GM21786 (cell line): ENCODE results near the gene CENATAC.
"Not testable (repeated sequence)": the region's sequence is repeated elsewhere in the genome, so short reads cannot be mapped to it uniquely, and the experiment has no call there.

ENCODE experiments used
- ATAC-seq: cut with Tn5 transposase; IDR thresholded peaks from one replicate; pipeline ENCODE4 v1.9.1; 2021; ENCODE audit not compliant: unreplicated experiment

Gene CENATAC, protein sequence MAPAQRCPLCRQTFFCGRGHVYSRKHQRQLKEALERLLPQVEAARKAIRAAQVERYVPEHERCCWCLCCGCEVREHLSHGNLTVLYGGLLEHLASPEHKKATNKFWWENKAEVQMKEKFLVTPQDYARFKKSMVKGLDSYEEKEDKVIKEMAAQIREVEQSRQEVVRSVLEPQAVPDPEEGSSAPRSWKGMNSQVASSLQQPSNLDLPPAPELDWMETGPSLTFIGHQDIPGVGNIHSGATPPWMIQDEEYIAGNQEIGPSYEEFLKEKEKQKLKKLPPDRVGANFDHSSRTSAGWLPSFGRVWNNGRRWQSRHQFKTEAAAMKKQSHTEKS

DNA sequence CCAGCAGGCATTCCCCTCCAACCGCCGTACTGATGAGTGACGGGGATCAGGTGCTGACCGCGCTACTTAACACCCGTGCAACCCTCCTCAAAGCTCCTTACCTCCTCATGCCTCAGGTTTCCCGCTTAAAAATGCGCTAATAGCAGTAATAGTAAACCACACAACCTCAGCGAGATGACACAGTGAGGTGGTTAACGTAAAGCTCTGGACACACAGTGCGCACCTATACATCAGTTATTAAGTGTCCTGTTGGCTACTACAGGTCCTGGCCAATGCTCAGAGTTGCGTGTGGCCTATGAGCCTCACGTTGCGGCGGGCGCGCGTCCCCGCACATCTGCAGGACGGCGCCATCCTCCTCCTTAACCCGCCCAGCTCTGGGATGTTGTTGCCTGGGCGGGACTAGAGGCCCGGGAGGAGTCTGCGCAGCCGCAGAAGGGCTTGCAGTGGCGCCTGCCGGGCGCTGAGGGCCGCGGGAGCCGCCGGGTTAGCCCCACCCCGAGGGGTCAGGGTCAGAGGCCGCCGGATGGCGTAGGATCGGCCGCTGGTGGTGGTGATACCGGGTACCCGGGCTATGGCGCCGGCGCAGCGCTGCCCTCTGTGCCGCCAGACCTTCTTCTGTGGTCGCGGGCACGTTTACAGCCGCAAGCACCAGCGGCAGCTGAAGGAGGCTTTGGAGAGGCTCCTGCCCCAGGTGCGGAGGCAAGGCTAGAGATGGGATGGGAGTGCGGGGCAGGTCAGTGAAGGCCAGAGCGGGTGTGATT lies at the start of gene CENATAC:
Gene CENATAC, plus strand, starts transcription at position 512 of the 761 bp plus-strand sequence. Its CDS starts 60 bp downstream, at position 572.
- peak; percentile 91 for ATAC-seq

DNA sequence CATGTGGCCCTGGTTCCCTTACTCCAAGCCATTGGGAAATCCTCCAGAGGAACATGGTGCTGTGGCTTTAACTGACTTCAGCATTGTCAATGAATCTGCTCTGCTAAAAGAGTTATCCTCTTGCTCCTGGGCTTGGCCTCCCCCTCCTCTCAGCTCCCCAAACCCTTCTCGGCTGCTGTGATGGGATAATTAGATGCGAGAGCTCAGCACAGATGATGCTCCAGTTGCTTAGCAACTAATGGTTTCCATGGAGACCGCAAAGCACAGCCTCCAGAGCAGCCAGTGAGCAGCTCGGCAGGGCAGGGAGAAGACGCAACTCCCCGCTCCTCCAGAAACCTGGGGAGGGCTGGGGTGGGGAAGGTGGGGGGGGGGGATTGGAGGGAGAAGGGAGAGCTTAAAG lies 44.7 kb upstream of the CENATAC start:
- no peak for ATAC-seq

DNA sequence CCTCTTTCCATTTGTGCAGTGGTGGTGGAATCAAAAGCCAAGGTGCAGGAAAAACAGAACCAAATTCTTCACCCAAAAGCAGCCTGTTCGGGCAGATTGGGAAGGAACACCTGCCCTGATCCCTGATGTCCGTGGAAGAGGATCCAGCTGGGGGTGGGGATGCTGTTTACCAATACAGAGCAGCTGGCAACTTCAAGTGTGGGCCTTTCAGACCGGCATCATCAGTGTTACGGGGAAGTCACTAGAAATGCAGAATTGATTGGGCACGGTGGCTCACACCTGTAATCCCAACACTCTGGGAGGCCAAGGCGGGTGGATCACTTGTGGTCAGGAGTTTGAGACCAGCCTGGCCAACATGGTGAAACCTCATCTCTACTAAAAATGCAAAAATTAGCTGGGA lies 44.0 kb upstream of the CENATAC start:
- not testable (repeated sequence) for ATAC-seq

DNA sequence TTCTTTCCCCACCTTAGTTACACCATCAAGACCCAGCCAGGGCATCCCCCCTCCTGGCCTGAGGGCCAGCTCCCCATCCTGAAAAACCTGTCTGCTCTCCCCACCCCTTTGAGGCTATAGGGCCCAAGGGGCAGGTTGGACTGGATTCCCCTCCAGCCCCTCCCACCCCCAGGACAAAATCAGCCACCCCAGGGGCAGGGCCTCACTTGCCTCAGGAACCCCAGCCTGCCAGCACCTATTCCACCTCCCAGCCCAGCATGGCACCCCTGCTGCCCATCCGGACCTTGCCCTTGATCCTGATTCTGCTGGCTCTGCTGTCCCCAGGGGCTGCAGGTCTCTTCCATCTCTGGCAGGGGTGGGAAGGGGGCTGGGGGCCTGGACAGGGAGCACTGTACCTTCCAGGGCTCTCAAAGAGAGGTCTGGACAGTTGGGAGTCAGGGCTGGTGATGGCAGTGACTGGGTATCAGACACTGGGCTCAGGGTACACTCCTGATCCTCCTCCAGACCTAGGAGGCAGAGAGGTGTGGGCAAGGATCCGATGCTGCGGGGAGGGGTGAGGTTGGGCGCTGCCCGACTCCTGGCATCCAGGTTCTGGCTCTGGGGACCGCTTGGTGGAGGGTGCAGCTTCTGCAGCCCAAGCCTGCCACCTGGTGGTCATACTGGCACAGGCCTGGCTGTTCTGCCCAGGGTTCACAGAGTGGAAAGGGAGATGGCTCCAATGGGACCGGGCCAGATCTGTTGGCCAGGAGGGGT lies 41.7 kb upstream of the CENATAC start, which contains the start of gene UPK2:
Gene UPK2, plus strand, starts transcription at position 205 of the 753 bp plus-strand sequence. Its CDS starts 53 bp downstream, at position 258.
- ATAC-seq: peak; percentile 61

DNA sequence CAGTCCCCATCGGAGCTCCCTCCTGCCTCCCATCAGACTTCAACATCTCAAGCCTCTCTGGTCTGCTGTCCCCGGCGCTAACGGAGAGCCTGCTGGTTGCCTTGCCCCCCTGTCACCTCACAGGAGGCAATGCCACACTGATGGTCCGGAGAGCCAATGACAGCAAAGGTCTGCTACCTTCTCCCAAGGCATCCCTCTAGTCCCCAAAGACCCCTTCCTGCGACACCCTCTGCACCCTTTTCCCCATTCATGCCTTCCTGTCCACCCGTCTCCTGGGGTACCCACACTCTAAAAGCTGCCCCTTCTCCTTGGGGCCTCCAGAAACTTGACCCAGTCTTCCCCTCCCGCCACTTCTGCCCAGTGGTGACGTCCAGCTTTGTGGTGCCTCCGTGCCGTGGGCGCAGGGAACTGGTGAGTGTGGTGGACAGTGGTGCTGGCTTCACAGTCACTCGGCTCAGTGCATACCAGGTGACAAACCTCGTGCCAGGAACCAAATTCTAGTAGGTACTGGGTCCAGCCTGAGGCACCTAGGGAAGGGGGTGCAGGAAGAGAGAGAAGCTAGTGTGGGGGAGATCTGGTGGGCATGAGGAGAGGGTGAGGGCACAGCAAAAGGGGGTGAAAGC lies 41.0 kb upstream of the CENATAC start:
- no peak for ATAC-seq

DNA sequence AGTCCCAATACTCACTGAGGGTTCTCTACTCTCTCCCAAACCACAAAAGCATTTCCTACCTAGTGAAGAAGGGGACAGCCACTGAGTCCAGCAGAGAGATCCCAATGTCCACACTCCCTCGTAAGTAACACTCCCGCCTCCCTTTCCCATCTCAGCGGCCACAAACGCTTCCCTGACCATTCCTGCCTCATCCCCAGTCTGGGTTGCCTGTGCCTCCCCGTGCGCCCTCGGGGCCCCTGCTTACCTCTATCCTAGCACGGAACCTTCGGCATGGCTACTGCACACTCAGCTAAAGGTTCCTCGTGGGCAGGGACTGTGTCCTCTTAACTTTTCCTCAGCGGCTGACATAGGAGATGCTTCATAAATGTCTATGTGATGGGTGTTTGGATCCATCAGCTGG lies 40.4 kb upstream of the CENATAC start:
- ATAC-seq: no peak

DNA sequence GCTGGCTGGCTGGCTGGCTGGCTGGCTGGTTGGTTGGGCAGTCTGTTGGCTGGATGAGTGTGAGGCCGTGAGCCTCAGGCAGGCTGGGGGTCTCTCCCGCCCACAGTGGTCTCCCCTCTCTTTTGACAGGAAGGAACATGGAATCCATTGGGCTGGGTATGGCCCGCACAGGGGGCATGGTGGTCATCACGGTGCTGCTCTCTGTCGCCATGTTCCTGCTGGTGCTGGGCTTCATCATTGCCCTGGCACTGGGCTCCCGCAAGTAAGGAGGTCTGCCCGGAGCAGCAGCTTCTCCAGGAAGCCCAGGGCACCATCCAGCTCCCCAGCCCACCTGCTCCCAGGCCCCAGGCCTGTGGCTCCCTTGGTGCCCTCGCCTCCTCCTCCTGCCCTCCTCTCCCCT lies 40.0 kb upstream of the CENATAC start:
- ATAC-seq: no peak

DNA sequence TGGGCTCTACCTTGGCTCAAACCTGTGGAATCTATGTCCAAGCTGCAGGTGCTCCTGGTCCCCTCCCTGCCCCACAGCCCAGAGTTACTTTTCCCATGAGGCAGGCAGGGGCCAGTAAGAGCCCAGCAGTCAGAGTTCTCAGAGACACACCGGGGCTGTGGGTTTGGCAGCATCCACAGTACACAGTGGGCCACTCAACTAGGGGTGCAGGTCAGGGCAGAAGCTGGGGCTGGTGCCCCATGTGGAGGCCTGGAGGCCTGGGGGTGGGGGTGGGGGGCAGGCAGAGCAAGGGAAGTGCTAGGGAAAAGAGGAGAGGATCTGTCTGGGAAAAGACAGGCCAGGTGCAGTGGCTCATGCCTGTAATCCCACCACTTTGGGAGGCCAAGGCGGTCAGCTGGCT lies 39.4 kb upstream of the CENATAC start:
- ATAC-seq: no peak

DNA sequence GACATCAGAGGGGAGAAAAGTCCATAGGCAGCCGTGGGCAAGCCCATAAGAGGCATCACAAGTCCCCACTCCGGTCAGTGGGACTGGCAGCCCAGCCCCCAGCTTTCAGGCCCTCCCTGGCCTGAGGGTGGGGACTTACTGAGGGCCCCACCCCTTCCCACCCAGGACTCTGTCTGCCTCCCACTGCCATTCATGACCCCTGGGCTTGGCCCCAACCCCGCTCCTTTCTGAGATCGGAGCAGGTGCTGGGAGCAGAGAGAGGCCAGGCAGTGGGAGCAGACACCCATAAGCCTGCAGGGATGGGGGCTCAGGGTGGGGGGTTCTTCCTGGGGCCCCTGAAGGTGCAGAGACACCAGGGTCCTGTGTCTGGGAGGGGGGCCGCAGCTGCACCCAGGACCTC lies 36.7 kb upstream of the CENATAC start:
- ATAC-seq: no peak

DNA sequence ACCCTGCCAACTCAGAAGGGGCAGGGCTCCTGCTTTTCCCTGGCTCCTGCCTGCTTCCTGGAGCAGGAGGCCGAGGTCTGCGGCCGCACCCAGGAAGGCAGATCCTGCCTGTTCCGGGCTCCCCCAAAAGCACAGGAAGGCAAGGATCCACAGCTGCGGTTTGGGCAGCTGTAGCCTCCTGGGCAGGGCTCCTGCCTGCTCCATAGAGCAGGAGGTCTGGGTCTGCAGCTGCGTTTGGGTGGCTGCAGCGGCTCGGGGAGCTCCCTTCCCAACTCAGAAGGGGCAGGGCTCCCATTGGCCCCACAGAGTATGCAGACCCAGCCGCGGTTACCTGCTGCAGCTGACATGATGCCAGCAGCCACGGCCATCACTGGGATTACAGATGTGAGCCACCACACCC lies 36.3 kb upstream of the CENATAC start:
- no peak for ATAC-seq

DNA sequence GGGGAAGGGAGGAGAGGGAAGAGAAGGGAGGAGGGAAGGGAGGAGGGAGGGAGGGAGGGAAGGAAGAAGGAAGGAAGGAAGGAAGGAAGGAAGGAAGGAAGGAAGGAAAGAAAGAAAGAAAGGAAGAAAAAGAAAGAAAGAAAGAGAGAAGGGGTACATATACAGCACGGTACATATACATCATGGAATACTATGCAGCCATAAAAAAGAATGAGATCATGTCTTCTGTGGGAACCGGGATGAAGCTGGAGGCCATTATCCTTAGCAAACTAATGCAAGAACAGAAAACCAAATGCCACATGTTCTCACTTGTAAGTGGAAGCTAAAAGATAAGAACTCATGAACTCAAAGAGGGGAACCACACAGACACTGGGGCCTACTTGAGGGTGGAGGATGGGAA lies 28.4 kb upstream of the CENATAC start:
- not testable (repeated sequence) for ATAC-seq

DNA sequence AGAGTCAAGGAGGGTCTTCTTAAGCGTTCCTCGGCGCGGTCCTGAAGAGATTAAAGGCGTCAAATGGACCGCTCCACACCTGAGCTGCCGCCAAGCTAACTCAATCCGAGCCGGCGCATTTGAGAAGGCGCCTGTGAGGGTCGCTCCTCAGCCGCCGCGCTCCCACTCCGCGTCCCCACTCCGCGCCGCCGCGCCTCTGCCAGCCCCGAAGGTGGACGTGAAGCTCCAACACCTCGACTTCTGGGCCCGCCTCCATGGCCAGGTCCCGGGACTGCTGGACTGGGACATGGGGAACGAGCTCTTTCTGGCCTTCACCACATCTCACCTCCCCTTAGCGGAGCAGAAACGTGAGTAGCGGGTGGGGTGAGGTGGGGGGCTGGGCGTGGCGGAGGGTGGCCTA lies 26.3 kb upstream of the CENATAC start, which contains the start of gene FOXR1:
Gene FOXR1, plus strand, starts transcription at position 116 of the 400 bp plus-strand sequence. Its CDS starts 171 bp downstream, at position 287.
- no peak for ATAC-seq

DNA sequence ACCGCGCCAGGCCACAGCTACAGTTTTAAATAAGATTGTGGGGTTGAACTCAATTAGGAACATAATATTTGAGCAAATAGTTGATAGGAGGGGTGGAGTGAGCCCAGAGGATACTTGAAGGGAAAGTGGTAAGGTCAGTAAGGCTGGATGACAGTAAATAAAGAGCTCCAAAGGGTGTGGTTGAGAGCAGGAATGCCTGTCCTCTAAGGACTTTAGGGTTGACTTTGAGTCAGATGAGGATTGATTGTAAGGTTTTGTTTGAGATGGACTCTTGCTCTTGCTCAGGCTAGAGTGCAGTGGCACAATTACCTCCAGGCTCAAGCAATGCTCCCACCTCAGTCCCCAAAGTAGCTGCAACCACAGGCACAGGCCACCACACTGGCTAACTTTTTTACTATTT lies 24.0 kb upstream of the CENATAC start:
- ATAC-seq: no peak

DNA sequence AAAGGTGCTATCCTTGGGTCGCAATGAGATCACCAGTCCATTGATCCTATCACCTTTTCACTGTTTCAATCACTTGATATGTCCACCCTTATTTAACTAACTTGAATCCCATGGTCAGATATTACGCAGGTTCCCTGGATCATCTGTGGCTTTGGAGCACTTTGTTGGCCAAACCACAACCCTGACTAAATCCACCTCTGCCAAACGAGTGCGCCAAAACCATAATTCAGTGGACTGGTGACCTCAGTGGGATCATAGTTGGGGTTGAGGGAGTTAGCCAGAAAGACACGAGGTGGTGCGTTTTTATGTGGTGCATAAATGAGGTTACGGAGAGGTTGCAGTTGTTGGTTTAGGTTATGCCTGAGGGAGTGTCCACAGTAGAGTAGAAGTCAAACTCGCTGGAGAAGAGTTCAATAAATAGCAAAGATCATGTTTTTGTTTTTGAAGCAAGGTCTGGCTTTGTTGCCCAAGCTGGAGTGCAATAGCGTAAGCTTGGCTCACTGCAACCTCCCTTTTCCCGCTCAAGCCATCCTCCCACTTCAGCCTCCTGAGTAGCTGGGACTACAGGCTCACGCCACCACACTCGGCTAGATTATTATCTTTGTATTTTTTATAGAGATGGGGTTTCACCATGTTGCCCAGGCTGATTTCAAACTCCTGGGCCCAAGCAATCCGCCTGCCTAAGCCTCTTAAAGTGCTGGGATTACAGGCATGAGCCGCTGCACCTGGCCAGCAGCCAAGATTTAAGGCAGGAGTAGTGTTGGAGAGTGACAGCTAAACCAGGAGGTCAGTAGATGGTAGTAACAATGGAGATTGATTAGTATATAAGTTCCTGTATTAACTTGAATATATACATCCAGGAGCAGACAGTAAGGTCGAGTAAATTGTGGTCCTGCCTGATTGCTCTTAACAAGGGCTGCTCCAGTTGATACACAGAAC lies 21.9 kb upstream of the CENATAC start:
- ATAC-seq: no peak

DNA sequence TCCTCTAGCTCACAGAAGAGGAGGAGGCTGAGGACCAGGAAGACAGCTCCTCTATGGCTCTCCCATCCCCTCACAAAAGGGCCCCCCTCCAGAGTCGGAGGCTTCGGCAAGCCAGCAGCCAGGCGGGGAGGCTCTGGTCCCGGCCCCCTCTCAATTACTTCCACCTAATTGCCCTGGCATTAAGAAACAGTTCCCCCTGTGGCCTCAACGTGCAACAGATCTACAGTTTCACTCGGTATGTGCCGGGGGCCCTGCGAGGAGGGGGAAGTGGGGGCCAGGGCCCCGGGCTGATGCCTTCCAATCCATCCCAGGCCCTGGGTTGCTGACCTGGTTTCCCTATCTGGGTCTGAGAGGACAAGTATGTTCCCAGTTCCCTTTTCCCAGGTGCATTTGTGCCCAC lies 18.5 kb upstream of the CENATAC start:
- no peak for ATAC-seq

DNA sequence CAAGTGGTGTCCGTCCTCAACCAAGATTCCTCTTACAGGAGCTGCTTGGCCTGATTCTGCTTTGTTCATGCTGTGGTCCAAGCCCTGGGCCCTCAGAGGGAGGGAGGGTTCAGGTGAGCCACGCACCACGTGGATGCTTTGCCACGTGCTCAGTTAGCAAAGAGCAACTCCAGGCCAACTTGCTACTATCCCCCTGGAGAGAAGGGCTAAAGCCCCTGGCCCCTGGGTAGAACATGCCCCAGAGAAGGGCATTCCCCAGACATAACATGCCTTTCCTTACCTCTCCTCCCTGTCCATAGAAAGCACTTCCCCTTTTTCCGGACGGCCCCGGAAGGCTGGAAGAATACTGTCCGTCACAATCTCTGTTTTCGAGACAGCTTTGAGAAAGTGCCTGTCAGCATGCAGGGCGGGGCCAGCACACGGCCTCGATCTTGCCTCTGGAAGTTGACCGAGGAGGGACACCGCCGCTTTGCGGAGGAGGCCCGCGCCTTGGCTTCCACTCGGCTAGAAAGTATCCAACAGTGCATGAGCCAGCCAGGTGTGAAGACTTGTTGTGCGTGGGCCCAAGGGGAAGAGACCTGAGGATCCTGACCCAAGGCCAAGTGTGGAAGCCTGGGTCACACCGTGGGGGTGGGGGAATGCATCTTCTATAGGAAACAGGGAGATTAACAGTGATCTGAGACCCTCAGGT lies 17.6 kb upstream of the CENATAC start:
- no peak for ATAC-seq

DNA sequence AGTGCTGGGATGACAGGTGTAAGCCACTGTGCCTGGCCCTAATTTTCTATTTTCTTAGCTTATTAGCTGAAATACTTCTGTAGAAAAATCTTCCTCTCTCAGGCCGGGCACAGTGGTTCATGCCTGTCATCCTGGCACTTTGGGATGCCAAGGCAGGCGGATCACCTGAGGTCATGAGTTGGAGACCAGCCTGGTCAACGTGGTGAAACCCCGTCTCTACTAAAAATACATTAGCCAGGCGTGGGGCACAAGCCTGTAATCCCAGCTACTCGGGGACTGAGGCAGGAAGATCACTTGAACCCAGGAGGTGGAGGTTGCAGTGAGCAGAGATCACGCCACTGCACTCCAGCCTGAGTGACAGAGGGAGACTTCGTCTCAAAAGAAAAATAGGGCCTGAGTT lies 13.6 kb upstream of the CENATAC start:
- ATAC-seq: not testable (repeated sequence)

DNA sequence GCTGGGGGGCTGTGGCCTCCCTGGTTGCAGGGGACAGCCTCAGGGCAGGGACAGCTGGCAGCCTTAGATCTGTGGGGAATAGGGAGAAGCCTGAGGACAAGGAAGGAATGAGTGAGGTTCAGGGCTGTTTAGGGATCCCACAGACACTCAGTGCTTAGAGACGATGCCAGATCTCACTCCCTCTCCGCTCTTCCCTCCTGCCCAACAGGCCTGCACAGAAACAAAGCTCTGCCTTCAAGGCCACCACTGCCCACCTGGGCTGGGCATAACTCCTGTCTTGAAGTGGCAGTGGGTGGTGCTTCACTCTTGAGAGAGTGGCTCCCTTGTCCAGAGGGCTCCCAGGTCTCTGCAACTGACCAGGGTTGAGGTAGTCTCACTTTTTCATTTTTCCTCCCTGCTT lies 13.1 kb upstream of the CENATAC start:
- ATAC-seq: no peak

DNA sequence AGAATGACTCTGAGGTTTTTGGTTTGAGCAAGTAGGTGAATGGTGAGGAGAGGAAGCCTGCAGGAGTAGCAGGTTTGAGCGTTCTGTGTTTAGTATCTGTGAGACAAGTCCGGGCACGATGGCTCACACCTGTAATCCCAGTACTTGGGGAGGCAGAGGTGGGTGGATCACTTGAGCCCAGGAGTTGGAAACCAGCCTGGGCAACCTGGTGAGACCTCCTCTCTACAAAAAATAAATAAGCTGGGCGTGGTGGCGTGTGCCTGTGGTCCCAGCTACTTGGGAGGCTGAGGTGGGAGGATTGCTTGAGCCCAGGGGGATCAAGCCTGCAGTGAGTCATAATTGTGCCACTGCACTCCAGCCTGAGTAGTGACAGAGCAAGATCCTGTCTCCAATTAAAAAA lies 9.7 kb upstream of the CENATAC start:
- ATAC-seq: no peak
